NCI-H1694 treated with DMSO at 0.1 percent for 48 hours (cell line): ENCODE measurements around the gene CLEC4M.
A peak's percentile ranks its signal among the peaks of the same experiment; 100 is the strongest.
"Not testable (repeated sequence)": the region's sequence is repeated elsewhere in the genome, so short reads cannot be mapped to it uniquely, and the experiment has no call there.

ENCODE experiments used
- DNase-seq: peaks from one replicate; lab custom pipeline; 2025; lab: John Stamatoyannopoulos, UW

Gene CLEC4M

DNA sequence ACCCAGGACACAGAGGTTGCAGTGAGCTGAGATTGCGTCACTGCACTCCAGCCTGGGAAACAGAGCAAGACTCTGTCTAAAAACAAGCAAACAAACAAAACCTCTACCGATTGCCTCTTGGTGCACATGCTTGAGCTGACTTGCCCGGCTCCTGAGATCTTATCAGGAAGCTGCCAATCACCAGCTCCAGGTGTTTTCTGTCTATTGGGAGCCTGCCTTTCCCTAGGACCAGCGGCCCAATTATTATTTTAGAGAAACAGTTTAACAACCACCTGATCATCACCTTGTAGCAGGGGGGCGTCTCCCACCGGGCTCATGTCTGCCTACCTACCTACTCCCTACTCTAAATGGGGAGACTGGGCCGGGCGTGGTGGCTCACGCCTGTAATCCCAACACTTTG is 10.8 kb downstream of the CLEC4M start:
- DNase-seq = no peak

DNA sequence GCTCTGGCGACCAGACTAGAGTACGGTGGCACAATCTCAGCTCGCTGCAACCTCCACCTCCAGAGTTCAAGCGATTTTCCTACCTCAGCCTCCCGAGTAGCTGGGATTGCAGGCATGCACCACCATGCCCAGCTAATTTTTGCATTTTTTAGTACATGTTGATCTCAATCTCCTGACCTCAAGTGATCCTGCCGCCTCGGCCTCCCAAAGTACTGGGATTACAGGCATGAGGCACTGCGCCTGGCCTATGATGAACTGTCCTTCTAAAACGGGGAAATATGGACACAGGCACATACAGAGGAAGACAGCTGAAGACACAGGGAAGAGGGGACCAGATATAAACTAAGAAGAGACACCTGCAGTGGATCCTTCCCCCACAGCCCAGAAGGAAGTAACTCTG is 12.7 kb downstream of the CLEC4M start:
- DNase-seq = no peak

DNA sequence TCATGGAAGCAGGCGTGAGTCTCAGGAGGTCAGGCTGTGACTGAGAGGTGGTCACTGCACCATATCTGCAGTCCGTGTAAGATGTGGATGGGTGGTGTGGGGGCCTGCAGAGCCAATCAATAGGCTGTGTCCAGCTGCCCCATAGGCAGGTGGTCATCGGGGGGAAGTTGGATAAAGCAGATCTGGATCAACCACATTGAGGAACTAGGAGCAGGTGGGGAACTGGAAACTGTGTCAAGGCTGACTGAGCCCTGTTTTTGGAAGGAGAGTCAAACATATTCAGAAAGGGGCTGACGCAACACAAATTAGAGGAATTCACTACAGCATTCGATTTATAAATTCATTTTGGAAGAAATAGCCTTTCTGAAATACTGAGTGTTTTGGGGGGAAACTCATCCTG is 15.0 kb downstream of the CLEC4M start:
- no peak for DNase-seq

DNA sequence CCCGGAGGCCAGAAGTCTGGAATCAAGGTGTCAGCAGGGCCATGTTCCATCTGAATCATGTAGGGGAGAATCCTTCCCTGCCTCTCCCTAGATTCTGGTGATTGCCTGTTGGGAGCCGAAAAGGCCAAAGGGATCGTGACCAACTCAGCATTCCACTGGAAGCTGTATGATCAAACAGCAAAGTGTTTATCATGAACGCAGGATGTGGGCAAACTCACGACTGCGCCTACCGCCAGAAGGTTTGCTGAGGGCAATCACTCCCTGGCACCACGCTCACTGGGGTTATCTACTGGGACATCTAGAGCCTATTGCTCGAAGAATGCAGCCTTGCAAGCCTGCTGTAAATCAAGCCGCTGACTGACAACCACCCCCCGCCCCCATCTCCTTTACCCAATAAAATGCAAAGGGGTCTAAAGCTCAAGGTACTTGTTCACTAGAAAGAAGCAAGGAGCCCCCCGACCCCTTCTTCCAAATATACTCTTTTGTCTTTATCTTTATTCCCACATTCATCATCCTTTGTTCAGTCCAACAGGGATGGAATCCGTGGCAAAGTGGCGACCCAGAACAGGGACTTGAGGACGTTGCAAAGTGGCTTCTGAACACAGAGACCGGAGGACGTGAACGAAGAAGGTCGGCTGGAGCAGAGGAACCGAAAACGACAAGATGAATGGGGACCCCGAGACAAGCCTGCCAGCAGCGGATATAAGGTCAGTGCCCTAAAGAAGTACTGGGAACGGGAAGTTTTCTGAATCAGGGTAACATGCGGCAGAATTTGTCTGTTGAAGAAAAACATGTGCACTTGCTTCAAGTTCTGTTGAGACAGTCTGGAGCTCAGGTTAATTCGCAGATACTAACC is 16.8 kb downstream of the CLEC4M start:
- DNase-seq = no peak

DNA sequence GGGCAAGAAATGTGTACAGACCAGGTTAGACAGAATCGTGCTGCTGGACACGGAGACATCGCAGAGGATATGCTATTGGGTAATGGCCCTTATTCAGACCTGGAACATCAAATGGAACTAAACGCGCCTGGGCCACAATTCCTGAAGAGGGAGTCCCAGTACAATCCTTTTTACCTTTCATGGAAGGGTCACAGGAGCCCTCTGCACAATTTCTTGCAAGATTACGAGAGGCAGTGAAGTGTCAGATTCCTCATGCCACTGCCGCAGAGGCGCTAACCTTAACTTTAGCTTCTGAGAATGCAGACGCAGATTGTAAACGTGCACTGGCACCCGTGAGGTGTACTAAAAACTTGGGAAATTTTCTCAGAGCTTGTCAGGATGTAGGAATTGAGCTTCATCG is 18.1 kb downstream of the CLEC4M start:
- DNase-seq = no peak

DNA sequence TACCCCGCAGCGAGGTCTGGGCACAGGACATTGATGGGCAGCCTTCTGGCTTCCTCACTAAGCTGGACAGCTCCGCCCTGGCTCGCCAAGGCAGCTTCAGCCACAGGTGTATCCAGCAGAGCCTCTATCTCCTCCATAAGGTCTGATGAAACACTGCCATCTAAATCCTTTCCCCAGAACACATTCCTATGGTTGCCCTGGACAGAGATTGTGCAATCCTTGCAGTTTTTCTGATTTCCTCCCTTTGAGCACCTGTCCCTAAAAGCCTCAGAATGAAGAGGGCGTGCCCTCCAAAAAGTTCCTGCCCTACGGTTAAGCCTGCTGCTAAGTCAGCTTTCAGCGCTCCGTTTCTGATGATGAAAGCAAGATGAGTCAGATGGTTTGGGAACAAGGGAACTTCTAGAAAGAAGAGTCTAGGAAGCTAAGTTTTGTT is 21.0 kb downstream of the CLEC4M start:
- DNase-seq = no peak

DNA sequence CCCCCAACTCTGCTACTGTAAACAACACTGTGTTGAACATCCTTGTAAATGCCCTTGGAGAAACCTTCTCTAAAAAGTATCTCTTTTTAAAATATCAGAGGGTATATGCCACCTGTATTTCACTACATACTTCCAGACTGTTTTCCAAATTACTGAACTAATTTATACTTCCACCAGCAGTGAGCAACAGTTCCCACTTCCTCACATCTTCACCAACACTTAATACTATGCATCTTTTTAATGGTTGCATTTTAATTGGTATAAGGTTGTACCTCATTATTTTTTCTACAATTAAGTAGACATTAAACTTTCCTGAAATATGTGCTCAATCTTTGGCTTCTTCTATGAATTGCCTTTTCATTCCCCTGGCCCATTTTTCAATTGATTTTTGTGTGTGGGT is 21.8 kb downstream of the CLEC4M start:
- no peak for DNase-seq

DNA sequence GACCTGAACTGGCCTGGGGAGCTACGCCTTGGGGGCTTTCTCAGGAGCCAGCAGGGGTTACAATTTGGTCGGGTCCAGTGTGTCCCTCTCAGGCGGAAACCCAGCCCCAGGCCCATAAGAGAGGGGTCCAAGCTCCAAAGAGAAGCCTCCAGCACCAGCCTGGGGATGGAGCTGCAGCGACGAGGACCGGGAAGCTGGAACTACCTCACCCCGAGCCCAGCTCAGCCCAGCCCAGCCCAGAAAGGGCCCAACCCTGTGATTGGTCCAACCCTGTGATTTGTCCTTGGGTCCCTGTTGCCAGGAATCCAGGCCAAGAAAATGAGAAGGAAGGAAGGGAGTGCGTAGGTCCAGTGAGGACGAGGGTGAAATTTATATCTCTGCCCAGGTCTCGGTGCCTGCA is 24.1 kb downstream of the CLEC4M start:
- DNase-seq = no peak

DNA sequence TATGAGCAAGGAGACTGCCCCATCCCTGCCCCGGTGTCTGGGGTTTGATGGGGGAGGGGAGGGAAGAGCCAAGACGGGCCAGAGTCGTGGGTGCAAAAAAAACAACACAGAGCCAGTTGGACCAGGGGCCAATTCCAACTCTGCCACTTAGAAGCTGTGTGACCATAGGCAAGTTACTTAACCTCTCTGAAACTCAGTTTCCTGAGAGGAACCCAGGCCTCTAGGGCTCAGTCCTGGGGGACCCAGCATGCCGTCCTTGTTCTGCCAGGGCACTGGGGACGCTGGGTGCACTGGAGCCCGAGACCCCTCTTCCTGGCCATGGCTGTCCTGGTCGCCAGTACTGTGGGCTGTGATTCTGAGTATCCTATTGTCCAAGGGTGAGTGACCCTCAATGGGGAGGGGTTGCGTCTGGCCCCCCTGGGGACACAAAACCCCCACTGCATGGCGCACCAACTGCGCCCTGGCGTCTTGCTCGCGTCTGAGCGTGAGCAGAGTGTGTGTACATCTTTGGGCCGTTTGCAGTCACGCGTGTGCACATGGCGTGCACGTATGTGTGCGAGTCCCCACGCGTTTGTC is 24.6 kb downstream of the CLEC4M start:
- DNase-seq = no peak

DNA sequence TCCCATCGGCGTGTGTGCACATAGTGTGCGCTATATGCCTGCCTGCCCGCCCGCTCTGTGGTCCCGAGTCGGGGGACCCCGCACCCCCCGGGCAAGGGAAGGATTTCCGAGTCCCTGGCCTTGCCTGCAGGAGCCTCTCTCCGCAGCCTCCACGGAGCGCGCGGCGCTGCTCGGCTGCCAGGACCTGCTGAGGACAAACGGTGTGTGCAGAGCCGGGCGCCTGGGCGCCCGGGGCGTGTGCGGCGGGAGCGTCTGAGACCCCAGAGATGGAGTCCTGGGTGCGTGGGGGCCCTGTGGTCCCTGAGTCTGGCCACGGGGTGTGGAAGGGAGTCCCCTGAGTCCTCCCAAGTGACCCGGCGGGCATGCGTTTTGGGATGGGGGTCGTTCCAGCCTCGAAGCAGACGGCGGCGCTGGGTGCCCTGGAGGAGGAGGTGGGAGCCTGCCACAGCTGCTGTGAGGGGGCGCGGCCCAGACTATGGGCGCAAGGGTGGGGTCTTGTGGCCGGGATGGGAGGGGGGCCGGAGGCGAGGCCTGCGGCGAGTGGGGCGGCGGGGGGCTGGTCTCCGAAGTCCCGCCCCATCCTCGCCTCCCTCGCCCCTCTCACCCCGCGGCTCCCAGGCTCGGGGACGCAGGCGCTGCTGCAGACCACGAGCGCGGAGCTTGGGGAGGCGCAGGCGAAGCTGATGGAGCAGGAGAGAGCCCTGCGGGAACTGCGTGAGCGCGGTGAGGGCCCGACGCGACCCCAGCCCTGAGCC is 25.3 kb downstream of the CLEC4M start:
- no peak for DNase-seq

DNA sequence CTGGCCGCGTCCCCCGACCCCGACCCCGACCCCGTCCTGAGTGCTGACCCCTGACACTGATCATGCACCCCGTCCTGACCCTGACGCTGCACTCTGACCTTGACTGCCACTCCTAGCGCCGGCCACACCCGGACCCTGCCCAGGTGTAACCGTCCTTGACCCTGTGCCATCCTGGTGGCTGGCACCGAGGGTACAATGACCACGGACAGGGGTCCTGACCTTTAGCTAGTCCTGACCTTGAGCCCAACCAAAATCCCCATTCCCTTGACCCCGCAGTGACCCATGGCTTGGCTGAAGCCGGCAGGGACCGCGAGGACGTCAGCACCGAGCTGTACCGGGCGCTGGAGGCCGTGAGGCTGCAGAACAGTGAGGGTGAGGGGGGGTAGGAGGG is 25.9 kb downstream of the CLEC4M start:
- DNase-seq = no peak

DNA sequence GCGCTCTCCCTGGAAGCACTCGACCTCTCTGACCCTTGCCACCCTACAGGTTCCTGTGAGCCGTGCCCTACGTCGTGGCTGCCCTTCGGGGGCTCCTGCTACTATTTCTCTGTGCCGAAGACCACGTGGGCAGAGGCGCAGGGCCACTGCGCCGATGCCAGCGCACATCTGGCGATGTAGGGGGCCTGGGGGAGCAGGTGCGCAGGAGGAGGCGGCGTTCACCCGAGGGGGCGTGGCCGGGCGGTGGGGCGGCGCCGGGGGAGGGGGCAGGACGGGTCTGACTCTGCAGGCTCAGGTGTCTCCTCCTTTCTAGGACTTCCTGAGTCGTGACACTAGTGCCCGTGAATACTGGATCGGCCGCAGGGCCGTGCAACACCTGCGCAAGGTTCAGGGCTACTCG is 26.4 kb downstream of the CLEC4M start:
- DNase-seq = no peak

DNA sequence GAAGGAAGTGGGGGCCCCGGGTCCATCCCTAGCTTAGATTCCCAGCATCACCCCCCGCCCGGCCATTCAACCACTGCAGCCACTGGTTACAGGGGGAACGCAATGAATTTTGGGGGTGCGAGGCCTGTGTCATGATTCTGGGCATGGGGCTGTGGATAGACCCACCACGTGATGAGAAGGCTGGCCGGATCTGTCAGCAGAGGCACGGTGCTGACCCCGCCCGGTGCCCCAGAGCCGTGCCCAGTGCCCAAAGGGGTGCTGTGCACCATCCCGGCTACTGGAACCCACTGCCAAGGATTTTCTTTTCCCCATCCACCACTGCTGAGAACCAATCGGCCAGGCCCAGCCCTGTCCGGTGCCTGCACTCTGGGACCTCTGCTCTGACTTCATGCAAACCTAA is 27.4 kb downstream of the CLEC4M start:
- no peak for DNase-seq

DNA sequence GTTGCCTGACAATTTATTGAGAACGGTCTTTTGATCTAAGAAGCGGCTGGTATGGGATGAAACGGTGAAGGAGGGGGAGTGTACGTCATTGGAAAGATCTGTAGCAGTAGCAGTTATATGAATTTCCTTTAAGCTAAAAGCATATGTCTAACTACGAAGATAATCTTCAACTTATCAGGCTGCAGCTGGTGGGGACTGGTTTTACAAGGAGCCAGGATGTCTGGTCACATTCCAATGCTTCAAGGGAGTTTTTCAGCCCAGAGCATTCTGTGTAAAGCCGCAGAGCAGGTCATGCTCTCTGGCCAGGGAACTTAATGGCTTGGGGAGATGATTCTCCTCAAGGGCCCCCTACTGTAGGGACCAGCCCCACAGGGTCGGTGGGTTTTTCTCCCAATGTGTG is 29.2 kb downstream of the CLEC4M start:
- no peak for DNase-seq

DNA sequence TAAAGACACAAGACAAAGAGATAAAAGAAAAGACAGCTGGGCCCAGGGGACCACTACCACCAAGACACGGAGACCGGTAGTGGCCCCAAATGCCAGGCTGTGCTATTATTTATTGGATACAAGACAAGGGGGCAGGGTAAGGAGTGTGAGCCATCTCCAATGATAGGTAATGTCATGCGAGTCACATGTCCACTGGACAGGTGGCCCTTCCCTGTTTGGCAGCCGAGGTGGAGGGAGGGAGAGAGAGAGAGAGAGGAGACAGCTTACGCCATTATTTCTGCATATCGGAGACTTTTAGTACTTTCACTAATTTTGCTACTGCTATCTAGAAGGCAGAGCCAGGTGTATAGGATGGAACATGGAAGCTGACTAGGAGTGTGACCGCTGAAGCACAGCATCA is 29.7 kb downstream of the CLEC4M start:
- DNase-seq = not testable (repeated sequence)

DNA sequence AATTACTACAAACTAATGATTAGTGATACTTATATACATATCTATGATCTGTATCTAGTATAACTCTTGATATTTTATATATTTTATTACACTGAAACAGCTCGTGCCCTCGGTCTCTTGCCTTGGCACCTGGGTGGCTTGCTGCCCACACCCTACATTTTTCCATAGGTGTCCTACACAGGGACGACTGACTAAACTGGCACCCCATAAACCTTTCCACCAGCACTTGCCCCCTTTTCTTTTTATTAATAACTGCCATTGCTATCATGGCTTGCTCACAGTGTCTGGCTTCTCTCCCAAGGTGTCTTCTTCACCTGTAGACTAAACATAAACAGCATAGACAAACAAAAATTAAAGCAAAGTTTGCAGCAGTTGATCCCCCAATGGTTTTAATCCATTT is 30.4 kb downstream of the CLEC4M start:
- no peak for DNase-seq

DNA sequence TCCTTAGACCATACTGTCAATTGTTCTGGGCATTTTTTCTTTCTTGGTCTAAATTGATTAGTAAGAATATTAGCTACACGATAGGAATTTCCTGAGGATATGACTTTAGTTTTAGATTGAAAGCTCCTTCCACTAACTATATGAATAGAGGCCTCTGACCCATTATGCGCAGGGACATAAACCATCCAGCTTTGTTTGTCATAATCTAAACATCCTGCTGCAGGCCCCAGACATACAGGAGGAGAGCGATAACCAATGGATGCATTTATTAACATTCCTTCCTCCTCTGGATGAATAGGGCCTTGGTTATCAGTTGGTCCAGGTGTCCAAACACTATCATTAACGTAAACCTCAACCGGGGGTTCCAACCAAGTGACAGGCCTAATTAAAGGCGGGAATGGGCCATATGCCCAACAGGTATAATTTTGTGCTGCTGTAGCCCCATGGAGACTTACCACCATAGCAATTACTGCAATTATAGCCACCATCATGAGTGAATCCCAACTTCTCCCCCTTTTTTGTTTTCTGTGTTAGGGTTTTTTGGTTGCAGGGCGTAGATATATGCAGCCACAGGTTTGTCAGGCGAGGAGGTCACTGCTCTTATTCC is 32.6 kb downstream of the CLEC4M start:
- no peak for DNase-seq

DNA sequence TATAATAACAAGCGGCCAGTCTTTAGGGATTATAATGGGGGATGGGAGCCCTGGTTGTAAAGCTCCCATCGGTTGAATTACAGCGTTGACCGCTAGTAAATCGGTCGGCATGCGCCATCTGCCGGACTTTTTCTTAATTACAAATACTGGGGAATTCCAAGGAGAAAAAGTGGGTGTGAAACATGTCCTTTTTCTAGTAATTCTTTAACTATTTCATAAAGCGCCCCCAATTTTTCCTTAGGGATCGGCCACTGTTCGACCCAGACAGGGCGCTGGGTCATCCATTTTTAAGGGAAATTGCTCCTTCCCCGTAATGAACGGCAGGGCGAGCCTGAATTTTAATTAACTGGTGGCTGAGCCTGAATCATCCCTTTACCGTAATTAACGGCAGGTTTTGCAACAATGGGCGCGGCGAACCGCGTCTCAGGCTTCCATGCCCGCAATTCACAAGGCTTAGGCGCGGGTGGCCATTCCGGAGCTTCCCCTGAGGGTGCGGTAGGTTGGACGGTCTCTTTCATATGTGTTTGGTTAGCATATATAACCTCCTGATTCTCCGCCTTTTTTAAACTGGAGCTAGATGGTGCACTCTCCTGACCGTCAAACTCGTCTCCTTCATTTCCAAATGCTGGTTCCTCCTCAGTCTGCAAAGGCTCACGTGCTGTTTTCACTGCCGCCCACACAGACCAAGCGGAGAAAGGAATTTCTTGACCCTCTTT is 36.8 kb downstream of the CLEC4M start:
- DNase-seq = peak; percentile 17

DNA sequence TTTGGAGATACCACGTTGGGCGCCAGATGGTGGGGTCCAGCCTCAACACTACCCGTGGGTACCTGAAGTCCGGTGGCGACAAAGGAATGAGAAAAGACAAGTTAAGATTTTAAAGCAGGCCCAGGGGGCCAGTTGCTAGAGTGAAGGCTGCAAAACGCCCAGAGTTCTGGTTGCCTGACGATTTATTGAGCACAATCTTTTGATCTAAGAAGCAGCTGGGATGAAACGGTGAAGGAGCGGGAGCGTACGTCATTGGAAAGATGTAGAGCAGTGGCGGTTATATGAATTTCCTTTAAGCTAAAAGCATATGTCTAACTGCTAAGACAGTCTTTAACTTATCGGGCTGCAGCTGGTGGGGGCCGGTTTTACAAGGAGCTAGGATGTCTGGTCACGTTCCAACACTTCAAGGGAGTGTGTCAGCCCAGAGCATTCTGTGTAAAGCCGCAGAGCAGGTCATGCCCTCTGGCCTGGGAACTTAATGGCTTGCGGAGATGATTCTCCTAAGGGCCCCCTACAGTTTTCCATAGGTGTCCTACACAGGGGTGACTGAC is 38.1 kb downstream of the CLEC4M start:
- DNase-seq = no peak

DNA sequence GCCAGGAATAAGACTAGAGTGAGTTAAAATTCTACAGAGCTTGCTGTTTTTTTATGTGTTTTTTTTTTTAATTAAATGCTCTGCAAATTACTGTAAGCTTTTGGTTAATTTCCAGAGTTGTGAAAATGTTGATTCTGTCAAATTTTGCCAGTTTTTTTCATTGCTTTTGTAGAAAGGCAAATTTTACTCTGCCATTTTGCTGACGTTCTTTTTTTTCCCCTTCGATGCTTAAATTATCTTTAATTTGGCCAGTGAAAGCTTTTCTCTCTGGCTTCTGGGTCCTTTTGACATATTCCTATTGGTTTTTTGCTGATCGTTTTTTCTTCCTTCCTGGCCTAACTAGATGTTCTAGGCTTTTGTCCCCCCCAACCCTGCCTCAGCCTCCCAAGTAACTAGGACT is 43.2 kb downstream of the CLEC4M start:
- no peak for DNase-seq

DNA sequence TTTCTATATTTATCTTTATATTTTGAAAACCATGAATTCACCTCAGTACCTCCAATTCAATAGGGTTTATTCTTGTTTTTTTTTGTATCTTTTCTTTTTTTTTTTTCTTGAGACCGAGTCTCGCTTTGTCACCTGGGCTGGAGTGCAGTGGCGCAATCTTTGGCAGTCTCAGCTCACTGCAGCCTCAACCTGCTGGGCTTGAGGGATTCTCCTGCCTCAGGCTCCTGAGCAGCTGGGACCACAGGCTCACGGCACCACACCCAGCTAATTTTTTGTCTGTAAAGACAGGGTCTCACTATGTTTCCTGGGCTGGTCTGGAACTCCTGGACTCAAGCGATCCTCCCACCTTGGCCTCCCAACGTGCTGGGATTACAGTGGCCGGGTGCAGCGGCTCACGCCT is 43.8 kb downstream of the CLEC4M start:
- no peak for DNase-seq

DNA sequence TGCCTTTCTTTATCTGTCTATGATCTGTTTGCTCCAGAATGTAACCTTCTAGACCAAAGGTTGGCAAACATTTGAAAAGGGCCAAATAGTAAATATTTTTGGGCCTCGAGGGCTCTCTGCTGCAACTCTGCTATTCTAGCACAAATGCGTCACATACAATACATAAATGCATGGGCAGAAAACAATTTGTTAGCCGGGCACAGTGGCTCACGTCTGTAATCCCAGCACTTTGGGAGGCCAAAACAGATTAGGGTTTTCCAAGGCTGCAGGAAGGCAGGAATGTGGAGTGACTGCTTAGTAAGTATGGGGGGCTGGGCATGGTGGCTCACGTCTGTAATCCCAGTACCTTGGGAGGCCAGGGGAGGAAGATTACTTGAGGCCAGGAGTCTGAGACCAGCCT is 45.1 kb downstream of the CLEC4M start:
- no peak for DNase-seq
